ENCODE measurements around the gene MMP1.
"Not testable (repeated sequence)": the region's sequence is repeated elsewhere in the genome, so short reads cannot be mapped to it uniquely, and the experiment has no call there.

Gene MMP1

GRCh38 chr11:102757823-102758549 lies 40.0 kb downstream of the MMP1 start:
- no peak for DNase-seq

- DNase-seq, result no peak
Observed at GRCh38 chr11:102753267-102753666, 44.7 kb downstream of the MMP1 start.

GRCh38 chr11:102751673-102752072 lies 46.3 kb downstream of the MMP1 start:
- DNase-seq, result no peak

GRCh38 chr11:102749101-102749722 lies 48.7 kb downstream of the MMP1 start:
- no peak for DNase-seq

- DNase-seq, result not testable (repeated sequence)
Observed at GRCh38 chr11:102746746-102747578, 51.0 kb downstream of the MMP1 start.

All from activated CD4-positive, CD25-positive, alpha-beta regulatory T cell (primary cell).